Nephron progenitor cell (in vitro differentiated cells): Measurements from ENCODE around the gene PRICKLE2.

ENCODE experiments used
- DNase-seq: peaks from one replicate; pipeline ENCODE4 v3.0.0; 2021
- H3K27ac Mint-ChIP-seq: 2 replicates; pipeline ENCODE4 v1.8.0; 2021; ENCODE audit warnings: mild to moderate bottlenecking, moderate library complexity, mixed read lengths
- H3K27me3 Mint-ChIP-seq: 2 replicates; pipeline ENCODE4 v1.8.0; 2021; ENCODE audit warnings: mild to moderate bottlenecking, low read depth, mixed read lengths; ENCODE audit not compliant: poor library complexity
- H3K36me3 Mint-ChIP-seq: 2 replicates; pipeline ENCODE4 v1.8.0; 2021; ENCODE audit warnings: low read depth, mixed read lengths
- H3K4me1 Mint-ChIP-seq: 2 replicates; pipeline ENCODE4 v1.8.0; 2021; ENCODE audit warnings: mixed read lengths
- H3K4me3 Mint-ChIP-seq: 2 replicates; pipeline ENCODE4 v1.8.0; 2021; ENCODE audit warnings: mild to moderate bottlenecking, moderate library complexity, mixed read lengths
- H3K9me3 Mint-ChIP-seq: 2 replicates; pipeline ENCODE4 v1.8.0; 2021; ENCODE audit warnings: mild to moderate bottlenecking, moderate library complexity, mixed read lengths
- CTCF ChIP-seq: fragments of 200-600 bp; sonication (generic); IDR thresholded peaks from 2 replicates; pipeline ENCODE4 v1.5.0; 2021; ENCODE audit warnings: antibody characterized with exemption

Gene PRICKLE2

GRCh38 chr3:64149886-64150285, 75.4 kb downstream of the PRICKLE2 start:
- no peak overlapping the region for H3K4me3 Mint-ChIP-seq
- H3K9me3 Mint-ChIP-seq, result peaks cover 8% of the 10 kb centered on the region
- H3K27me3 Mint-ChIP-seq, result no peaks in the 10 kb centered on the region
- H3K36me3 Mint-ChIP-seq, result peaks cover 73% of the 10 kb centered on the region
- DNase-seq, result no peak
- H3K27ac Mint-ChIP-seq, result peak overlapping the region; percentile 94
- H3K4me1 Mint-ChIP-seq, result peaks cover 36% of the 10 kb centered on the region
- TF ChIP-seq CTCF, result no peak

DNA sequence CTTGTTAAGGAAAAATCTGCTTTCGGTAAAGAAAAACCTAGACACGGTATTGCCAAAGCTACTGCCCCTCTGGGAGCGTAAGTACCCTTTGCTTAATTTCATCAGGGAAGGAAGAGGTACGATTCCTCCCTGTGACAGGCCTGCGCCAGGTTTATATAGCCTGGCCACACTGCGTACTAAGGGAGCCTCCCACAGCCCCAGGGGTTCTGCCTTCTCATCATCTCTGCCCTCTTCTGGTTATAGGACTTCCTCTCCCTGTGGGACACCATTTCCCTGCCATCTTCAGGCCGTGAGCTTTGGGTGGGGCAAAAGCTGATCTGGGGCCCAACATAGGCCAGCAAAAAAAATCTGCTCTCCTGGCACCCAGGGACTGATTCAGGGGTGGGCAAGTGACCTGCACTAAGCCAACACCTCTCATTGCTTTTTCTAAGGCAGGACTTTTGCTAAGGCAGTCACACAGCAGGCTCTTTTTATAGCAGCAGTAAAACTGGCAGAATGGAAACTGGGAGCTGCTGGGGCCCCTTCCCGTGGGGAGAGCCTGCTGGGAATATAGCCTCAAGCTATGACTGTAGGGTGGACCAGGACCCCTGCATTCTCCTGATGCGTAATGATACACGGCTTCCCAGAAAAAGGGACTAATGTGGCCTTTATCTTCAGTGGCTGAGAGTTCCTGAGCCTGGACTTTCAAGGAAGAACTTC, 76.2 kb downstream of the PRICKLE2 start:
- Mint-ChIP-seq H3K27ac (peak overlapping the region; percentile 94), H3K36me3 (peaks cover 65% of the 10 kb centered on the region), H3K4me1 (peaks cover 41% of the 10 kb centered on the region), H3K27me3 (no peaks in the 10 kb centered on the region), H3K4me3 (no peak overlapping the region), H3K9me3 (peaks cover 8% of the 10 kb centered on the region)
- no peak for TF ChIP-seq CTCF
- DNase-seq, result no peak

GRCh38 chr3:64147211-64147610, 78.1 kb downstream of the PRICKLE2 start:
- no peak for DNase-seq
- no peak for TF ChIP-seq CTCF
- no peaks in the 10 kb centered on the region for H3K27me3 Mint-ChIP-seq
- no peak overlapping the region for H3K27ac Mint-ChIP-seq
- H3K36me3 Mint-ChIP-seq, result peaks cover 46% of the 10 kb centered on the region
- H3K4me1 Mint-ChIP-seq, result peaks cover 48% of the 10 kb centered on the region
- H3K9me3 Mint-ChIP-seq, result peaks cover 3% of the 10 kb centered on the region
- no peak overlapping the region for H3K4me3 Mint-ChIP-seq

GRCh38 chr3:64145438-64145837, 79.8 kb downstream of the PRICKLE2 start:
- no peak for TF ChIP-seq CTCF
- H3K9me3 Mint-ChIP-seq, result no peaks in the 10 kb centered on the region
- DNase-seq, result no peak
- H3K4me1 Mint-ChIP-seq, result peaks cover 31% of the 10 kb centered on the region
- H3K27me3 Mint-ChIP-seq, result no peaks in the 10 kb centered on the region
- no peak overlapping the region for H3K27ac Mint-ChIP-seq
- H3K4me3 Mint-ChIP-seq, result no peak overlapping the region
- H3K36me3 Mint-ChIP-seq, result peaks cover 37% of the 10 kb centered on the region

DNA sequence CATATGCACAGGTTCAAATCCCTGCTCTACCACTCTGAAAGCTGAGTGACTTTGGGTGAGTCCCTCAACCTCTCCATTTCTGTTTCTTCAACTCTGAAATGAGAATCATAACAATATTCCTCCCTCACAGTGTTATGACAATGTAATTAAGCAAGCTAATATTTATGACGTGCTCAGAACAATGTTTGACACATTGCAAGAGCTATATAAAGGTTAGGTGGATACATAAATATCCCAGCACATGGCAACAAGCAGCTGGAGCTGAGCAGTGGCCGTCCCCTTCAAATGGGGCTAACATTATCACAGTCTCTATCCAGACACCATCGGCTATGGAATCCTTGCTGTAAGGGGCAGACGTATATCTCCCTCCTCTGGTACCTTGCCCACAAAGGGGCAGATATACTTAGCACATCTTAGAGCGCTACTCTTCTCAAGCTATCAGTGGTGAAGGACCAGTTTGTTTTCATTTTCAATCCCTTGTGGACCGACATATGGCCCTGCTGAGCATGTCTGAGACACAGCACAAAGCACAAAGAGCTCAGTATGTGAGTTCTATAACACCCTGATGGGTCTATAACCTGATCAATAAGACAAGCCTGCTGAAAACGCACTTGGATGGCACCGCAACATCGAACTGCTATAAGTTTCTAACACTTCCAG, 80.9 kb downstream of the PRICKLE2 start:
- peaks cover 20% of the 10 kb centered on the region for H3K4me1 Mint-ChIP-seq
- no peak for TF ChIP-seq CTCF
- peaks cover 46% of the 10 kb centered on the region for H3K36me3 Mint-ChIP-seq
- H3K4me3 Mint-ChIP-seq, result no peak overlapping the region
- H3K27me3 Mint-ChIP-seq, result no peaks in the 10 kb centered on the region
- no peak for DNase-seq
- H3K9me3 Mint-ChIP-seq, result no peaks in the 10 kb centered on the region
- no peak overlapping the region for H3K27ac Mint-ChIP-seq
